Gastroesophageal sphincter (tissue), 3 donors: ENCODE measurements around the gene TNNI3K.

Experiments used
- EP300 ChIP-seq: sonication (generic); formaldehyde crosslinking; IDR thresholded peaks from one replicate; pipeline ENCODE4 v1.6.1; 2017; ENCODE audit warnings: antibody characterized with exemption, mild to moderate bottlenecking
- POLR2A ChIP-seq, 2 donors: fragments of 450-650 bp; IDR thresholded peaks; one replicate each; pipeline ENCODE4 v1.6.1; 2017; ENCODE audit warnings: antibody characterized with exemption in 2 of 2, mild to moderate bottlenecking in 2 of 2, moderate library complexity in 1 of 2
- TF ChIP-seq, protein P1 (sequence below), 4 experiments: fragments of 200-600 bp in 2 of 4; fragments of 450-650 bp in 2 of 4; sonication (generic) in 1 of 4; IDR thresholded peaks; one replicate each; pipeline ENCODE4 v1.5.1; 2017 to 2019; ENCODE audit warnings: antibody characterized with exemption in 4 of 4, mild to moderate bottlenecking in 2 of 4, moderate library complexity in 2 of 4

DNA sequence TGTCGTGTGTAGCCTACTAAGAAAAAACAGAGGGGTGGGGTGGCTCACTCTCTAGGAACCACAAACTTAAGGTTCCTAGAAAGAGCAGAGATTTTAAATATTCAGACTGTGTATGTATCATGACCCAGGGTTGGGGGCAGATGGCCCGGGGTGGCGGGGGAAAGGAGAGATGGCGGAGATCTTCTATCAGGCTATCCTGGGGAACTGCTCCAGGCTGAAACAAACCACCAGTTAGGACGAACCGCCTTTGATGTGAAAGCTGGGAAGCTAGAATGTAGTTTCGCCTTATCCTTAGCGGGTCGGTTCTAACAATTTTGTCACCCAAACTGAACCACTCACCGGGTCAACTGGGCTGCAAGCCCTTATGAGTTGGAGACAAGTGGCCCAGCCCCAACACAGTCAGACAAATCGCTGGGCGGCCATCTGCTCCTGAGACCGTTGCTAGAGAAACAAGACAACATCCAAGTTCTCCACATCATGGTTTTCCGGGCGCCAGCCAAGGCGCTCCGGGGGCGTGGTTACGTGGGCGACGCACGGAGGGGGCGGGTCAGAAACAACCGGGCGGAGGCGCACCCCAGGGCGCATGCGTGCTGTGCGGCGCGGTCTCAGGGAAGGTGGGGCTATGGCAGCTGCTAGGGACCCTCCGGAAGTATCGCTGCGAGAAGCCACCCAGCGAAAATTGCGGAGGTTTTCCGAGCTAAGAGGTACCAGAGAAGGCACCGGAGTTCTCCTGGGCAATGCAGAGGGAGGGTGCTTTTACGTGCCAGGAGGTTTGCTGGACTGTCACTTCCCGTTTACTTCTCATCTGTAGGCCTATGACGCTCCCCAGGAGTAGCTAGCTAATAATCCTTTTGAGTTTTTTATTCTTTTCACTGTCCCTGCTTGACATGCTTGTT, 37.3 kb upstream of the TNNI3K start, which contains the start of the genes FPGT and LRRIQ3:
- TF ChIP-seq, protein P1, sequence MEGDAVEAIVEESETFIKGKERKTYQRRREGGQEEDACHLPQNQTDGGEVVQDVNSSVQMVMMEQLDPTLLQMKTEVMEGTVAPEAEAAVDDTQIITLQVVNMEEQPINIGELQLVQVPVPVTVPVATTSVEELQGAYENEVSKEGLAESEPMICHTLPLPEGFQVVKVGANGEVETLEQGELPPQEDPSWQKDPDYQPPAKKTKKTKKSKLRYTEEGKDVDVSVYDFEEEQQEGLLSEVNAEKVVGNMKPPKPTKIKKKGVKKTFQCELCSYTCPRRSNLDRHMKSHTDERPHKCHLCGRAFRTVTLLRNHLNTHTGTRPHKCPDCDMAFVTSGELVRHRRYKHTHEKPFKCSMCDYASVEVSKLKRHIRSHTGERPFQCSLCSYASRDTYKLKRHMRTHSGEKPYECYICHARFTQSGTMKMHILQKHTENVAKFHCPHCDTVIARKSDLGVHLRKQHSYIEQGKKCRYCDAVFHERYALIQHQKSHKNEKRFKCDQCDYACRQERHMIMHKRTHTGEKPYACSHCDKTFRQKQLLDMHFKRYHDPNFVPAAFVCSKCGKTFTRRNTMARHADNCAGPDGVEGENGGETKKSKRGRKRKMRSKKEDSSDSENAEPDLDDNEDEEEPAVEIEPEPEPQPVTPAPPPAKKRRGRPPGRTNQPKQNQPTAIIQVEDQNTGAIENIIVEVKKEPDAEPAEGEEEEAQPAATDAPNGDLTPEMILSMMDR (IDR thresholded peaks at IDR 0.05), result no peak
- TF ChIP-seq EP300 (no peak), POLR2A (IDR thresholded peaks at IDR 0.05) (peak; percentile 71 to 76)
